ENCODE measurements around the gene APEX2. TPM values are rescaled to one million over a fixed set of nuclear protein-coding genes. Genes with fewer than 3 reads are reported as not detected.

The APEX2 gene
- total RNA-seq, 1 experiment from 2014 or later = 57.7 TPM

DNA sequence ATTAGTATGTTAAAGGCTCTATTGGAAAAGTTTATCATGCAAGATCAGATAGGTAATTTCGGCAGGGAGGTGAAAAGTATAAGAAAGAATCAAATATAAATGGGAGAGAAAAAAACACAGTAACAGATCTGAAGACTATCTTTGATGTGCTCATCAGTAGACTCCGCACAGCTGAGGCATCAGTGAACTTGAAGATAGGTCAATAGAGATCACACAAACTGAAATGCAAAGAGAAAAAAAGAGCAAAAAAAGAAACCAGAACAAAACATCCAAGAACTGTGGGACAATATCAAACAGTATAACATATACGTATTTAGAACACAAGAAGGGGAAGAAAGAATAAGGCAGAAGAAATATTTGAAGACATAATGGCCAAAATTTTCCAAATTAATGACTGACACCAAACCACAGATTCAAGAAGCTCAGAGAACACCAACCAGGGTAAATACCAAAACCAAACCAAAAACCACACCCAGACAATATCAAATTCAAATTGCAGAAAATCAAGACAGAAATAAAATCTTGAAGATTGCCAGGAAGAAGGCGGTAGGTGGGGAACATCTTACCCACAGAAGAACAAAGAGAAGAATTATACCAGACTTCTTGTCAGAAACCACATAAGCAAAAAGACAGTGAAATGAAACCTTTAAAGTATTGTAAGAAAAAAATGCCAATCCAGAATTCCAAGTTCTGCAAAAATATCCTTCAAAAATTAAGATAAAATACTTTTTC lies 35.2 kb upstream of the APEX2 start:
- H3K27ac ChIP-seq = no peak overlapping the region
- no peaks in the 10 kb centered on the region for H3K36me3 ChIP-seq (ENCODE audit: low read depth)
- BruUV-seq (replicated peaks) = no TSS peak
- no peak overlapping the region for H3K4me2 ChIP-seq
- ChIA-PET POLR2A (ENCODE audit: unreplicated experiment) (no interaction called here), CTCF (no interaction called here)
- no peaks in the 10 kb centered on the region for H3F3A ChIP-seq (ENCODE audit: insufficient read depth, low read depth)
- H2AFZ ChIP-seq = no peak overlapping the region
- H4K20me1 ChIP-seq (ENCODE audit: insufficient read depth) = no peaks in the 10 kb centered on the region
- no peak for DNase-seq
- H3K4me3 ChIP-seq = no peak overlapping the region
- no peaks in the 10 kb centered on the region for H3K9me2 ChIP-seq (ENCODE audit: insufficient read depth)
- no peaks in the 10 kb centered on the region for H3K79me2 ChIP-seq (ENCODE audit: low read depth)
- no peaks in the 10 kb centered on the region for H3K27me3 ChIP-seq (ENCODE audit: insufficient read depth, low read depth)
- intact Hi-C loops (cut with micrococcal nuclease; ENCODE audit: unreplicated experiment) = no loop called here
- no peaks in the 10 kb centered on the region for H3K9me3 ChIP-seq (ENCODE audit: insufficient read depth, low read depth)
- TF ChIP-seq, protein P1, sequence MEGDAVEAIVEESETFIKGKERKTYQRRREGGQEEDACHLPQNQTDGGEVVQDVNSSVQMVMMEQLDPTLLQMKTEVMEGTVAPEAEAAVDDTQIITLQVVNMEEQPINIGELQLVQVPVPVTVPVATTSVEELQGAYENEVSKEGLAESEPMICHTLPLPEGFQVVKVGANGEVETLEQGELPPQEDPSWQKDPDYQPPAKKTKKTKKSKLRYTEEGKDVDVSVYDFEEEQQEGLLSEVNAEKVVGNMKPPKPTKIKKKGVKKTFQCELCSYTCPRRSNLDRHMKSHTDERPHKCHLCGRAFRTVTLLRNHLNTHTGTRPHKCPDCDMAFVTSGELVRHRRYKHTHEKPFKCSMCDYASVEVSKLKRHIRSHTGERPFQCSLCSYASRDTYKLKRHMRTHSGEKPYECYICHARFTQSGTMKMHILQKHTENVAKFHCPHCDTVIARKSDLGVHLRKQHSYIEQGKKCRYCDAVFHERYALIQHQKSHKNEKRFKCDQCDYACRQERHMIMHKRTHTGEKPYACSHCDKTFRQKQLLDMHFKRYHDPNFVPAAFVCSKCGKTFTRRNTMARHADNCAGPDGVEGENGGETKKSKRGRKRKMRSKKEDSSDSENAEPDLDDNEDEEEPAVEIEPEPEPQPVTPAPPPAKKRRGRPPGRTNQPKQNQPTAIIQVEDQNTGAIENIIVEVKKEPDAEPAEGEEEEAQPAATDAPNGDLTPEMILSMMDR (conservative IDR thresholded peaks at IDR 0.05) = no peak
- no peaks in the 10 kb centered on the region for H3K4me1 ChIP-seq (replicated peaks; ENCODE audit: insufficient read depth)

DNA sequence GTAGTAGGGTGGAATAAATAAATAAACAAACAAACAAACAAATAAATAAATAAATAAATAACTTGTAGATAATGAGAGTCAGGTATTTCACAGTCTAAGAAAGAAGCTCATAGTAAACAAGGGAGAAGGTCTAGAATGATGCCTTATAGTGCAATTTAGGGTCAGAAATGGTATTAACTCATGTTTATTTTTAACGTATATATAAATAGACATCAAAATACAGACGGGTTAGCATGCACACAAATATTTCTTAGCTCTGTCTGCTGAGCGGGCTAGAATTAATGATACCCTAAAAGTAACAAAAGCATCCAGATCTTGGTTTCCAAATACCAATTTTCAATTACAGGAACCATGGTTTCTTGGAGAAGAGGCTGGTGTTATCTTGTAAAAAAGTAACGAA lies 22.8 kb upstream of the APEX2 start:
- intact Hi-C loops (cut with micrococcal nuclease; ENCODE audit: unreplicated experiment) = no loop called here
- BruUV-seq (replicated peaks) = no TSS peak

DNA sequence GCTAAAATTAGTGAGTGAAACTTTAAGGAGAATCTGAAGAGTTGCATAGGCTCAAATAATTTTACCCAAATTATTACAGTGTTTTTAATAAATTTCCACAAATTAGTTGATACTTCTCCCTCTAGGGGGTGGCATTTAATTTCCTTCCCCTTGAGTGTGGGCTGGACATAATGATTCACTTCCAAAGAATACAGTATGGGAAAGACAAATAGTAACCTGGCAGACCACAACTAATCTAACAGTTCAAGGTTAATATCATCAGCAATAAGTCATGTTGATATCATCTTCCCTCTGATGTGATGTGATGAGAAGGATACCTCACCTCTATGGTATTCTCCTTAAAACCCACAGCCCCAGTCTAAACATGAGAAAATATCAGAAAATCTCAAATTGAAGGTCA lies 21.7 kb upstream of the APEX2 start:
- Histone ChIP-seq H3K27me3 (ENCODE audit: insufficient read depth, low read depth) (no peaks in the 10 kb centered on the region), H3K27ac (no peak overlapping the region), H3K36me3 (ENCODE audit: low read depth) (no peaks in the 10 kb centered on the region), H3K9me3 (ENCODE audit: insufficient read depth, low read depth) (no peaks in the 10 kb centered on the region), H3K4me2 (no peak overlapping the region), H3K4me1 (replicated peaks; ENCODE audit: insufficient read depth) (peaks cover 5% of the 10 kb centered on the region; the same call in 1 of the 2 replicates), H4K20me1 (ENCODE audit: insufficient read depth) (no peaks in the 10 kb centered on the region), H3F3A (ENCODE audit: insufficient read depth, low read depth) (no peaks in the 10 kb centered on the region), H2AFZ (no peak overlapping the region), H3K4me3 (no peak overlapping the region), H3K79me2 (ENCODE audit: low read depth) (no peaks in the 10 kb centered on the region), H3K9me2 (ENCODE audit: insufficient read depth) (no peaks in the 10 kb centered on the region)
- POLR2A ChIA-PET (ENCODE audit: unreplicated experiment) = no interaction called here
- CTCF ChIA-PET = no interaction called here
- DNase-seq = peak in 1 of 2 experiments; percentile 66
- intact Hi-C loops (cut with micrococcal nuclease; ENCODE audit: unreplicated experiment) = no loop called here
- no TSS peak for BruUV-seq (replicated peaks)
- TF ChIP-seq, protein P1 (conservative IDR thresholded peaks at IDR 0.05) = peak; percentile 41; the same call in 1 of the 2 replicates
- TF ChIP-seq EZH2 (IDR thresholded peaks at IDR 0.05; ENCODE audit: low read depth) = no peak

More for the DNA sequence above, 22.8 kb upstream of the APEX2 start:
- Histone ChIP-seq H3F3A (ENCODE audit: insufficient read depth, low read depth) (no peaks in the 10 kb centered on the region), H3K9me3 (ENCODE audit: insufficient read depth, low read depth) (no peaks in the 10 kb centered on the region), H3K27ac (no peak overlapping the region), H3K4me2 (no peak overlapping the region), H3K36me3 (ENCODE audit: low read depth) (no peaks in the 10 kb centered on the region), H3K4me1 (replicated peaks; ENCODE audit: insufficient read depth) (peaks cover 5% of the 10 kb centered on the region; the same call in 1 of the 2 replicates), H2AFZ (no peak overlapping the region), H3K79me2 (ENCODE audit: low read depth) (no peaks in the 10 kb centered on the region), H3K4me3 (no peak overlapping the region), H4K20me1 (ENCODE audit: insufficient read depth) (no peaks in the 10 kb centered on the region), H3K27me3 (ENCODE audit: insufficient read depth, low read depth) (no peaks in the 10 kb centered on the region), H3K9me2 (ENCODE audit: insufficient read depth) (no peaks in the 10 kb centered on the region)
- ChIA-PET CTCF (no interaction called here), POLR2A (ENCODE audit: unreplicated experiment) (no interaction called here)
- TF ChIP-seq EZH2 (IDR thresholded peaks at IDR 0.05; ENCODE audit: low read depth) = no peak
- TF ChIP-seq, protein P1 (conservative IDR thresholded peaks at IDR 0.05) = no peak
- DNase-seq = no peak
